ELF-1 (cell line): ENCODE measurements around the gene UVRAG.

Experiments
- DNase-seq: peaks from one replicate; pipeline ENCODE4 v3.0.0-alpha.2; 2016; ENCODE audit warnings: low read depth, low spot score

Gene UVRAG

DNA sequence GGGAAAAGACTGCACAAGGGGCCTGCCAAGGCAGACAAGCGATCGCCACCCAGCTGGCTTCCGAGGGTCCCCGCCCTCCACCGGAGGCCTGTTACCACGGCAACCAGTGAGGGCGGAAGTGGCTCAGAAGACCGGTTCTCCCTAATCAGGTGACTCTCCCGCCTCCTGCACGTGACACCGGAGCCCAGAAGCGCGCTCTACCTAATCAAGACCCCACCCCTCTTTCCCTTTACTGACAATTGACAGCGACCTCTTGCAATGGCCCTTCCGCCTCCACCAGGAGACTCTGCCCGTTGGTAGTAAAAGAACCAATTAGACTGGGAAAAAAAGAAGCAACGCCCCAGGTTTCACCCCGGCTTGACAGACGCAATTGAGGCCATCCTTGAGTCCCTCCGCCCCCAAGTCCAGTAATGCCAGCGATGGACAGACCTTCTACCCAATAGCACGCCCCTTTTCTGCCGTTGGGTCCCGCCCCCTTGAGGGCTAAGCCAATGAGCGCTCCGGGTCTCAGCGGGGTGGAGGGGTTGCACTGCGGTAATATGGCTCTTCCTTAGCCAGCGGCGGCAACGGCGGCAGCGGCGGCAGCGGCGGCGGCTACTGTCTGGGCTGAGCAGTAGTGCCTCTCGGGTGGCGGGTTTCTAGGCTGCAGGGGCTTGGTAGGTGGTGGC is at the start of gene UVRAG:
Gene UVRAG, plus strand, starts transcription at position 534 of the 668 bp plus-strand sequence. CDS start 198 bp downstream, outside the sequence.
- peak; percentile 100 for DNase-seq

DNA sequence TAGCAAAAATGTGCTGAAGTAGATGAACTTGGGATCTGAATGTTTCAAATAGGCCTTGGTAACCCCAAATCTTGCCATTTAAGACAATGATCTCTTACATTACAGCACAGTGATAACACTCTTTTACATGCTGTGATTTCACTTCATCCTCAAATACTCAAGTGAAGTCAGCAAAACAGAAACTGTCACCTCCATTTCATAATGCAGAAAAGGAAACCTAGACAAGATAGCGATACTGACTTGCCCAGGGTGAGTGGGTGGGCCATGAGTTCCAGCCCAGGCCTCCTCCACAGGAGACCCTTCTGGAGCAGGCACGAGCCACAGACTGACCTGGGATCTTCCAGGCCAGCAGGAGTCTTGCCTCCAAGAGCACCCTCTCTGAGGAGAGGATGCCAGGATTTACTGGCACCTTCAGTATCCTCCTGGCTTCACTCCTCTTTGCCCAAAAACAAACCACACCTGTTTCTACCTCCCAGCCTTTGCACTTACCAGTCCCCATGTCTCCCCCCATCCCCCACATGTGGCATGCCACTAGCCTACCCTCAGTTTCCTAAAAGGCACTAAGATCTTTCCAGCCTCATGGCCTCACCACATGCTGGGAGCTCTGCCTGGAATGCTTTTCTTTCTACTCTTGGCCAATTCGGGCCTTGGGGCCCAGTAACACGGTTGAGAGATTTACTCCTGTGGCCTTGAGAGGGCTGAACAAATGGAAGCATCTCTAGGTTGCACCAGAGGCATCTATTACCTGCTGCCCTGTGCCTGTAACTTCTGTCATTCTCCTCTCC is 48.4 kb upstream of the UVRAG start:
- DNase-seq: no peak

DNA sequence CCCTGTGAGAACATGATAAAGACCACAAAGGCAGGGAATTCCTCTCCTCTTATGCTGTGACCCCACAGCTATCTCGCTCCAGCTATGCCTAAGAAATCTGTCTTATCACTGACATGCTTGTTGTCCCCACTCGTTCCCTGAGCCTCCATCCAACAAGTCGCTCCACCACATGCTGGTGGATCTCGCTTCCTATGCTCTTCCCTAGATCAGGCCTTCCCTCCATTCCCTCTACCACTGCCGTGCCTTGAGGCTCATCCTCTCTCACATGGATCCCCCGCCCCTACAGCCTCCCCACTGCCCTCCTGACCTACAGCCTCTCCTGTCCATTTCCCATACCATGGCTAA is 47.8 kb upstream of the UVRAG start:
- no peak for DNase-seq

GRCh38 chr11:75767793-75768111 is 47.3 kb upstream of the UVRAG start:
- DNase-seq: no peak

GRCh38 chr11:75768112-75768908 is 46.7 kb upstream of the UVRAG start, which contains the start of gene DGAT2:
DGAT2 (plus strand) TSS chr11:75768778; CDS start chr11:75768992, 214 bp downstream.
- DNase-seq: peak; percentile 91

DNA sequence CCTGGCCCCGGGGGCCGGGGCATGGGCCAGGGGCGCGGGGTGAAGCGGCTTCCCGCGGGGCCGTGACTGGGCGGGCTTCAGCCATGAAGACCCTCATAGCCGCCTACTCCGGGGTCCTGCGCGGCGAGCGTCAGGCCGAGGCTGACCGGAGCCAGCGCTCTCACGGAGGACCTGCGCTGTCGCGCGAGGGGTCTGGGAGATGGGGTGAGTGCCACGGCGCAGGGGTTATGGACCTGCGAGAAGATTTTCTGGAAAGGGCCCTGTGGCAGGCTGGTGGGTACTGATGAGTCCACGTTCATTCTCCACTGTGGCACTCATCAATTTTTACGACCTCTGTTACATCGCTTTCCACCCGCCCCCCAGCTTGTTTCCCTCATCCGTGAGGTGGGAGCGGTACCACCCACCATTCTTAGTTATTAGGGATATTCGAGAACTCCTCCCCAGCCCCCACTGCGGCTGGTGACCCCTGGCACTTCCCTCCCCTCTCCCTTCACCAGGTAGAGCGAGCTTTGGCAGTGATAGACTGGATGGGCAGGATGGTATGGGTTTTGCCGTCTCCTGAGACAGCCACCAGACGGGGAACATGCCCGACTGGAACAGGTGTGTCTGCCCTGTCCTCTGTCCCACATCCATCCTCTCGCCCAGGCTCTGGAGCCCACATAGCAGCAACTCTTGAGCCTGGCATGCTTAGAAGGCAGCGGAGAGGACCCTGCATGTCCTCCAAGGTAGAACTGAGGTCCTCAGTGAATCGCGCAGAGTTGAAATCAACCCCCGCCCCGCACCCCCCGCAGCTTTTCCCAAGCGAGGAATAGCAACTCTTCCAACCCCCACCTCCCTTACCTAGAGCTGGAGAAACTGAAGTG is 45.9 kb upstream of the UVRAG start:
- DNase-seq: peak; percentile 20

DNA sequence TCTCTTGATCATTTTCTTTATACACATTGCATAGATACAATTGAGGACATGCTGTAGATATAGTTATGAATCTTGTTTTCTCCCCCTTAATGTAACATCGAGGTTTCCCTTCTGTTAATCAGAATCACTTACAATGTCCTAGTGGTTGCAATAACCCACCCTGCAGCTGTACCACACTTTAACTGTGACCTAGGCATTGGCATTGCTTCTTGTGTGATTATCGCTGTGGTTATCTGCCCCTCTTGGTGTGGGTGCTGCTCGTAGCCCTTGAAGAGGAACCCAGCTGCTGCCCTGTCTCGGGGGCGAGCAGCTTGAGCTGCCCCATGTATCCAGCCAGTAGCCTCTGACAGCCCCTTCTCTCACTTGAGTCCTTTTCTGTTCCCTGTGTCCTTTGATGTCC is 44.9 kb upstream of the UVRAG start:
- no peak for DNase-seq

- no peak for DNase-seq
Measured at GRCh38 chr11:75771646-75772410, 43.2 kb upstream of the UVRAG start.

DNA sequence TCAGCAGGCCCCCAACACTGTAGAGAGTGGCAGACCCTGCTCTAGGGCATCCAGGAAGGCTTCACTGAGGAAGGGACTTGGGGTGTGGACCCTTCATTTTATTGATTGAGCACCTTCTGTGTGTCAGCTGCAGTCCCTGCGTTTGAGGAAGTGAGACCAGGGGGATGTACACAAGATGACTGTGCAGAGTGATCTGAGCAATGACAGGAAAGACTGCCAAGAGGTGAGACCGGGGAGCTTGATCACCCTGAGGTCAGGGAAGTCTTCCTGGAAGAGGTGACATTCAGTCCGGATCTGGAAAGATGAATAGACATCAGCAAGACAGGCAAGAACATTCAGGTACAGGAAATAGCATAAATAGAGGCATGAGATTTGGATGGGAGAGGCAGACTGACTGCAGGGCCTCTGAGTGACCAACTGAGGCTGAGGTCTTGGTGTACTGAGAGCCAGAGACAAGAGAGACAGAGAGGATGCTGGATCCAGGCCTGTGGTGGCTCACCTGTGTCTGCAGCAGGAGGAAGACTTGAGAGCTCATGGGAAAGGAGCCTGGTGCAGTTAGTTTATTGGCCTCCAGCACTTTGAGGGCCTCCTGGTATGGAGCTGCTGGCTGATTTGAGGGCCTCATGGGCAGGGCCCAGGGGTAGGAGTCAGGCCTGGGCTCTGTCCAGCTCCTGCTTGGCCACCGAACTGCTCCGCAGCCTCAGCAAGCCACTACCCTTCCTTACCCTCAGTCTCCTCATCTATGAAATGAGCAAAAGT is 41.2 kb upstream of the UVRAG start:
- DNase-seq: no peak

DNA sequence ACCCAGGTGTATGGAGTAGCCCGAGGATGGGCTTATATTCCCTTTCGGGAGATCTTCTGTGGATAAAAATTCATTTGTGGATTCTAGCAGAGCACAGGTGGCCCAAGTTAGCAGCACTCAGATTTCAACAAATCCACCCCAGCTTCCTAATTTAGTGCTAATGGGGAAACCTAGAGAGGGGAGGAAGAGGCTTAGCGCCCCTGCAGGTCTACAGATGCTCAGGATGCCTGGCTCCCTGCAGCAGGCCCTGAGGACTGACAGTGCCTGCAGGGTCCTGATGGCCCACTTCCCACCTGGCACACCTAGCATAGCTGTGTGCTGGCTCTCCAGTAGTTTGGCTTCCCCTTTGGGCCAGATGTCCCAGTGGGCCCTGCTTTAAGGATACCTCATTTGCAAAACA is 40.0 kb upstream of the UVRAG start:
- peak; percentile 31 for DNase-seq

GRCh38 chr11:75776546-75776945 is 38.5 kb upstream of the UVRAG start:
- DNase-seq: no peak

- DNase-seq: no peak
Measured at GRCh38 chr11:75777461-75778110, 37.4 kb upstream of the UVRAG start.

DNA sequence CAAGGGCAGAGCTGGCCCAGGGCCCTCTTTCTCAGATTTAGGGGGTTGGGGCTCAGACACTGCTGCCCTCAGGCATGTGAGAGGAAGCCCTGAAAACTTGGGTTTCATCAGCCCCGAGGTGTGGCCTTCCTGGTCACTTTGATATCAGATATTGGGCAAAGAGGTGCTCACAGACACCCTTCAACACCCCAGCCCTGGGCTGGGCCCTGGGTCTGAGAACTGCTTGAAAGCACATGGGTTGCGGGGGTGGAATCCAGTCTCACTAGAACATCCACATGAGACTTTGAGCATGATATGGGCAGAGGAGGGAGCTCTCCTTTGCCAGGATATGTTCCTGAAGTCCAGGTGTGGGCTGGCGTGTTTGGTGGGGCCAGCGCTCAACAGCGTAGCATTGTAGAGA is 36.0 kb upstream of the UVRAG start:
- DNase-seq: no peak

GRCh38 chr11:75779960-75780359 is 35.0 kb upstream of the UVRAG start:
- DNase-seq: no peak

DNA sequence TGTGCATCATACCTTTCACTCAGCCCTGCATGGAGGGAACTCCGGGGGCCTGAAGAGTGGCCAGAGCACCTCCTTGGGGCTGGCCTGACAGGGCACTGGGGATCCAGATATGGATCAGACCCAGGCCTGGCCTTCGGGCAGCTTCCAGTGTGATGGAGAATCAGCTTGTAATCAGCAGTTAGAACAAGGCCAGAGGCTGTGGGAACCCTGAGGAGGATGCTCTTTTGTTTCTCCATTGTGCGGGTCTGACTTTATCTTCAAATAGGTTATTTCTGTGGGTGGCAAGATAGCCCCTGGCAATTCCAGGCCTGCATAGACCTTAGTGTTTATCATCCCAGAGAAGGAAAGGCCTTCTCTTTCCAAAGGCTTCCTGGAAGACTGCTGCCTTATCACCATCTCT is 34.1 kb upstream of the UVRAG start:
- DNase-seq: peak; percentile 80

- DNase-seq: no peak
Measured at GRCh38 chr11:75781296-75781695, 33.7 kb upstream of the UVRAG start.

- DNase-seq: no peak
Measured at GRCh38 chr11:75781831-75782230, 33.2 kb upstream of the UVRAG start.

DNA sequence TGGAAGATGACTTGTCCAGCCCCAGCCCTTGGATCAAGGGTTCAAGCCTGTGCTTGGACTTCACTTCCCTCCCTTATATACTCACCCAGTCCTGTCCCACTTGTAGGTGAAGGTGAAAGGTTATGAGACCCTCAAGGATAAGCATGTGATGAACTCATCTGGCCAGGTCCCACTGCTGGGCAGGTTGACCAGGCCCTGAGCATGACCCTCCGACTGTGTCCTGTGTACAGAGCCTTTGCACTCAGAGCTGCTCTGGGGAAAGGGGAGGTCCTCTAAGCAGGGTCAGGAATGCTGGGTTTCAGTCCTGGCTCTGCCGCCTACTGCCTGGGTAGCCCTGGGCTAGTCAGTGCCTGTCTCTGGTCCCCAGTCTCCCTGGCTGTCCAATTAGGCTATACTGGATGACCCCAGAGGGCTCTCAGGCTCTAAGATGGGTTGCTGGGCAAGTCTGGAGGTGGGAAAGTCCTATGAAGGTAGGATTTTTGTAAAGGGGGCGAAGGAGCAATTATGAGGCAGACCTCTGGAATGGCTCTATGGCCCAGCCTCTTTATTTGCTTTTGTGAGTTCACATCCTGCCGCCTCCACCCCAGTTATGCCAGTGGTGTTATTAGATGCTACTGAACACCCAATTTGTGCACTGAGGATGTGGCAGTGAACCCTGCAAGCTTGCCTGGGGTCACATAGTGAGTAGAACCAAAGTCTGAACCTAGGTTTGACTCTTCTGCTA is 32.3 kb upstream of the UVRAG start:
- DNase-seq: no peak
